ENCODE measurements around the gene NDFIP1. TPM values are rescaled to one million over a fixed set of nuclear protein-coding genes. Genes with fewer than 3 reads are reported as not detected.
"Not testable (repeated sequence)": the region's sequence is repeated elsewhere in the genome, so short reads cannot be mapped to it uniquely, and the experiment has no call there.

NDFIP1 gene
- polyA plus RNA-seq, 1 donor = 71.6 TPM

DNA sequence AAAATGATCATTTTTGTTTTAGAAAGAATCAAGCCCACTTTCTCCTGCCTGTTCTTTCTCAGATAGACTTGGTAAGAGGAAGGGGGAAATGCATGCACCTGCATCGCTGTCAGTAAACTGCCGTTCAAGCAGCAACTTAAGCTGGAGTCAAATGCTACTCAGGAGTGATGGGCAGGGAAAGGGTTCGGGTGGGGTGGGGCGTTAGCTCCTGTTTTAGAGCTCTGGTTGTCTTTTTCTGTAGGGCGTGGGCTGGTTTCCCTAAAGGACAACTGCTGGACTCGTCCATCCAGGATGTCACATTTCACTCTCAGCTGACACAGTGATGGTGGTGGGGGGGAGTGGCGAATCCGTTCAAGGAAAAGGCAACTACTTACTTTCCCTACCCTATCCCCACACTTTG is 75.0 kb downstream of the NDFIP1 start:
- Histone ChIP-seq H3K4me3 (ENCODE audit: low read length) (no peak overlapping the region), H3K4me1 (ENCODE audit: control insufficient read depth, insufficient read depth, low read length) (peaks cover 48% of the 10 kb centered on the region), H3K27me3 (ENCODE audit: control insufficient read depth, insufficient read depth, low read length) (no peaks in the 10 kb centered on the region), H3K9me3 (ENCODE audit: control insufficient read depth, low read depth, low read length) (no peaks in the 10 kb centered on the region), H3K27ac (ENCODE audit: low read length) (no peak overlapping the region), H3K36me3 (ENCODE audit: control insufficient read depth, insufficient read depth, low read length) (no peaks in the 10 kb centered on the region)
- no CpG with 5 or more reads among the region's 8 CpGs for WGBS (ENCODE audit: insufficient coverage, low lambda C conversion rate)
- DNase-seq = no peak

- Histone ChIP-seq H3K27ac (ENCODE audit: low read length) (no peak overlapping the region), H3K4me1 (ENCODE audit: control insufficient read depth, insufficient read depth, low read length) (peaks cover 42% of the 10 kb centered on the region), H3K4me3 (ENCODE audit: low read length) (no peak overlapping the region), H3K9me3 (ENCODE audit: control insufficient read depth, low read depth, low read length) (no peaks in the 10 kb centered on the region), H3K27me3 (ENCODE audit: control insufficient read depth, insufficient read depth, low read length) (no peaks in the 10 kb centered on the region), H3K36me3 (ENCODE audit: control insufficient read depth, insufficient read depth, low read length) (no peaks in the 10 kb centered on the region)
- DNase-seq = peak in 1 of 2 donors; percentile 55
- WGBS (ENCODE audit: insufficient coverage, low lambda C conversion rate) = no CpG with 5 or more reads among the region's 9 CpGs
Measured at GRCh38 chr5:142184988-142185387, 76.4 kb downstream of the NDFIP1 start.

DNA sequence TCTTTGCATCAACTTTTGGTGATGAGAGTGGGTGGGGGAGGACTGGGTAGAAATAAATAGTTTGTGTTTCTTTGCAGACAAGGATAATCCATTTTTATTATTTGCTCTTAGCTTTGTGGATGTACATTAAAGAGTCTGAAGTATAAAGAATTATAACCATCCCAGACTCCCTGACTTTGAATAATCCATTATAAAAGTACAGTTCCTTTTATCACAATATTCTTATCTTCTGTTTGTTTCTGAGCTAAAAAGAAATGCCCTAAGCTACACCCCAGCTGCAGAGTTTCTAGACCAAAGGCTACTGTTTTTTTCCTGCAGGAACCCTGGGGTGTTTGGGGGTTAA is 77.9 kb downstream of the NDFIP1 start:
- peaks cover 32% of the 10 kb centered on the region for H3K4me1 ChIP-seq (ENCODE audit: control insufficient read depth, insufficient read depth, low read length)
- H3K9me3 ChIP-seq (ENCODE audit: control insufficient read depth, low read depth, low read length) = no peaks in the 10 kb centered on the region
- H3K36me3 ChIP-seq (ENCODE audit: control insufficient read depth, insufficient read depth, low read length) = no peaks in the 10 kb centered on the region
- no peak for DNase-seq
- H3K4me3 ChIP-seq (ENCODE audit: low read length) = no peak overlapping the region
- H3K27me3 ChIP-seq (ENCODE audit: control insufficient read depth, insufficient read depth, low read length) = no peaks in the 10 kb centered on the region
- no peak overlapping the region for H3K27ac ChIP-seq (ENCODE audit: low read length)

GRCh38 chr5:142186857-142187594 is 78.4 kb downstream of the NDFIP1 start:
- DNase-seq = no peak
- H3K4me1 ChIP-seq (ENCODE audit: control insufficient read depth, insufficient read depth, low read length) = peaks cover 29% of the 10 kb centered on the region
- no peaks in the 10 kb centered on the region for H3K27me3 ChIP-seq (ENCODE audit: control insufficient read depth, insufficient read depth, low read length)
- no peak overlapping the region for H3K4me3 ChIP-seq (ENCODE audit: low read length)
- WGBS (ENCODE audit: insufficient coverage, low lambda C conversion rate) = no CpG with 5 or more reads among the region's 11 CpGs
- no peaks in the 10 kb centered on the region for H3K9me3 ChIP-seq (ENCODE audit: control insufficient read depth, low read depth, low read length)
- H3K27ac ChIP-seq (ENCODE audit: low read length) = peak overlapping the region; percentile 2
- no peaks in the 10 kb centered on the region for H3K36me3 ChIP-seq (ENCODE audit: control insufficient read depth, insufficient read depth, low read length)

GRCh38 chr5:142188691-142189090 is 80.1 kb downstream of the NDFIP1 start:
- H3K9me3 ChIP-seq (ENCODE audit: control insufficient read depth, low read depth, low read length); DNase-seq; H3K4me3 ChIP-seq (ENCODE audit: low read length); H3K27ac ChIP-seq (ENCODE audit: low read length); H3K27me3 ChIP-seq (ENCODE audit: control insufficient read depth, insufficient read depth, low read length); H3K36me3 ChIP-seq (ENCODE audit: control insufficient read depth, insufficient read depth, low read length): not testable (repeated sequence)
- H3K4me1 ChIP-seq (ENCODE audit: control insufficient read depth, insufficient read depth, low read length) = peaks cover 31% of the 10 kb centered on the region
- WGBS (ENCODE audit: insufficient coverage, low lambda C conversion rate) = 100% methylated on average over 2 of the region's 6 CpGs

GRCh38 chr5:142189813-142190212 is 81.2 kb downstream of the NDFIP1 start:
- Histone ChIP-seq H3K4me1 (ENCODE audit: control insufficient read depth, insufficient read depth, low read length) (peaks cover 30% of the 10 kb centered on the region), H3K27me3 (ENCODE audit: control insufficient read depth, insufficient read depth, low read length) (no peaks in the 10 kb centered on the region), H3K9me3 (ENCODE audit: control insufficient read depth, low read depth, low read length) (no peaks in the 10 kb centered on the region), H3K36me3 (ENCODE audit: control insufficient read depth, insufficient read depth, low read length) (no peaks in the 10 kb centered on the region), H3K4me3 (ENCODE audit: low read length) (no peak overlapping the region), H3K27ac (ENCODE audit: low read length) (no peak overlapping the region)
- no CpG with 5 or more reads among the region's 8 CpGs for WGBS (ENCODE audit: insufficient coverage, low lambda C conversion rate)
- DNase-seq = no peak

DNA sequence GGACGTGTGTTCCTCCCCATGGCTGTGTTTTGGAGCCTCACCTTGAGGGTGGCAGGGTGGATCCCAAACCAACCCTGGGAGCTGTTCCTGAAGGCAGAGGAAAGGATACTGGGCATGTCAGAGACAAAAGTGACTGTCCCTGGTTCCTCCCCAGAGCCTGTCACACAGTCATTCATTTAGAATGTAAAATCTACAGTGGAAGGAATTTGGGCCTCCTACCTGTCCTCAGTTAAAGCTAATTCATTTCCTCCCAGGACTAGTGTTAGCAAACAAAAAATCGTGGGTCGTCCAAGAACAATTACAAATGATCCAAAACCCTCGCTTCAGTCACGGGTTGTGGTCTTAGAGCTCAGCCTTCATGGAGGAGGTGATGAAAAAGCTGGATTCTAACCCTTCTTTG is 83.2 kb downstream of the NDFIP1 start:
- Histone ChIP-seq H3K27me3 (ENCODE audit: control insufficient read depth, insufficient read depth, low read length) (no peaks in the 10 kb centered on the region), H3K9me3 (ENCODE audit: control insufficient read depth, low read depth, low read length) (no peaks in the 10 kb centered on the region), H3K4me1 (ENCODE audit: control insufficient read depth, insufficient read depth, low read length) (peaks cover 20% of the 10 kb centered on the region), H3K4me3 (ENCODE audit: low read length) (no peak overlapping the region), H3K27ac (ENCODE audit: low read length) (peak overlapping the region; percentile 31), H3K36me3 (ENCODE audit: control insufficient read depth, insufficient read depth, low read length) (no peaks in the 10 kb centered on the region)
- WGBS (ENCODE audit: insufficient coverage, low lambda C conversion rate) = no CpG with 5 or more reads among the region's 5 CpGs
- no peak for DNase-seq

GRCh38 chr5:142192286-142193113 is 83.9 kb downstream of the NDFIP1 start:
- H3K4me3 ChIP-seq (ENCODE audit: low read length) = no peak overlapping the region
- peak in 1 of 2 donors; percentile 55 for DNase-seq
- peak overlapping the region; percentile 46 for H3K27ac ChIP-seq (ENCODE audit: low read length)
- H3K9me3 ChIP-seq (ENCODE audit: control insufficient read depth, low read depth, low read length) = no peaks in the 10 kb centered on the region
- no peaks in the 10 kb centered on the region for H3K27me3 ChIP-seq (ENCODE audit: control insufficient read depth, insufficient read depth, low read length)
- WGBS (ENCODE audit: insufficient coverage, low lambda C conversion rate) = 17% methylated on average over 1 of the region's 15 CpGs
- peaks cover 15% of the 10 kb centered on the region for H3K4me1 ChIP-seq (ENCODE audit: control insufficient read depth, insufficient read depth, low read length)
- H3K36me3 ChIP-seq (ENCODE audit: control insufficient read depth, insufficient read depth, low read length) = no peaks in the 10 kb centered on the region

DNA sequence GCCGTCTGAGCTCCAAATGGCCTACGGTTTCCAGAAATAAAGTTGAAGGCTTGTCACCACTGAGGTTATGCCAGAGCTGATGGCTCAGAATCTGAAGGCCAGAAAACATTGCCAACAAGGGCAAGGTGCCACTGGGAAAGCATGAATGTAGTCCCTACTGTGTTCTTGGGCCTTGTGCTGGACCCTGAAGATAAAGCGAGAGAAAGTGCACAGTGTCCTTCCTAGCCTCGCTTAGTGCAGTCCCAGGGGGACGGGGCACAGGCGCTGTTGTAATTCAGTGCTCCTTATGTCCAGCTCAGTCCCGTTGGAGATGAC is 84.5 kb downstream of the NDFIP1 start:
- Histone ChIP-seq H3K4me1 (ENCODE audit: control insufficient read depth, insufficient read depth, low read length) (peaks cover 15% of the 10 kb centered on the region), H3K4me3 (ENCODE audit: low read length) (no peak overlapping the region), H3K27me3 (ENCODE audit: control insufficient read depth, insufficient read depth, low read length) (no peaks in the 10 kb centered on the region), H3K36me3 (ENCODE audit: control insufficient read depth, insufficient read depth, low read length) (no peaks in the 10 kb centered on the region), H3K9me3 (ENCODE audit: control insufficient read depth, low read depth, low read length) (no peaks in the 10 kb centered on the region), H3K27ac (ENCODE audit: low read length) (peak overlapping the region; percentile 46)
- DNase-seq = no peak
- no CpG with 5 or more reads among the region's 7 CpGs for WGBS (ENCODE audit: insufficient coverage, low lambda C conversion rate)

DNA sequence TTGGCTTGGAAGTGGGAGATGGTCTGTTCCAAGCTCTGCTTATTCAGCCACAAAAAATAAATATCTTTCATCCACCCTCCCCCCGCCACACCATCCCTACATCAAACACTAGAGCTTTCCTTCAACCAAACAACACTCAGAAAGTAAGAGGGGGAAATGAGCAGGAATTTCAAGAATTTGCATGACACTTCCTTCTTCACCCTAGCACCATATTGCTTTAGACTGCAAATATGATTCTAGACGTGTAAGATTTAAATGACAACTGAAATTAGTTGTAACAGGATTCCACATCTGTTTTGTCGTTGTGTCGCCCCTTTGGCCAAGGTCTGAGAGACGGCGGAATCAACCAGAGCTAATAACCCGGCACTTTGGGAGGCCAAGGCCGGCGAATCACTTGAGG is 88.5 kb downstream of the NDFIP1 start:
- Histone ChIP-seq H3K4me3 (ENCODE audit: low read length) (no peak overlapping the region), H3K36me3 (ENCODE audit: control insufficient read depth, insufficient read depth, low read length) (no peaks in the 10 kb centered on the region), H3K27ac (ENCODE audit: low read length) (no peak overlapping the region), H3K4me1 (ENCODE audit: control insufficient read depth, insufficient read depth, low read length) (peaks cover 8% of the 10 kb centered on the region), H3K9me3 (ENCODE audit: control insufficient read depth, low read depth, low read length) (no peaks in the 10 kb centered on the region), H3K27me3 (ENCODE audit: control insufficient read depth, insufficient read depth, low read length) (no peaks in the 10 kb centered on the region)
- DNase-seq = no peak
- WGBS (ENCODE audit: insufficient coverage, low lambda C conversion rate) = no CpG with 5 or more reads among the region's 9 CpGs

- Histone ChIP-seq H3K9me3 (ENCODE audit: control insufficient read depth, low read depth, low read length) (no peaks in the 10 kb centered on the region), H3K4me1 (ENCODE audit: control insufficient read depth, insufficient read depth, low read length) (peaks cover 5% of the 10 kb centered on the region), H3K4me3 (ENCODE audit: low read length) (no peak overlapping the region), H3K27me3 (ENCODE audit: control insufficient read depth, insufficient read depth, low read length) (no peaks in the 10 kb centered on the region), H3K36me3 (ENCODE audit: control insufficient read depth, insufficient read depth, low read length) (no peaks in the 10 kb centered on the region), H3K27ac (ENCODE audit: low read length) (no peak overlapping the region)
- no CpG with 5 or more reads among the region's 5 CpGs for WGBS (ENCODE audit: insufficient coverage, low lambda C conversion rate)
- no peak for DNase-seq
Measured at GRCh38 chr5:142197781-142198180, 89.2 kb downstream of the NDFIP1 start.

Measured in large intestine (tissue), 3 donors.